HG02852 (cell line): ENCODE results near the gene MTPN.
A peak's percentile ranks its signal among the peaks of the same experiment; 100 is the strongest.

ENCODE experiments used
- ATAC-seq: cut with Tn5 transposase; IDR thresholded peaks from one replicate; pipeline ENCODE4 v1.9.1; 2021; ENCODE audit warnings: mild to moderate bottlenecking, moderate library complexity; ENCODE audit not compliant: unreplicated experiment

The MTPN gene

DNA sequence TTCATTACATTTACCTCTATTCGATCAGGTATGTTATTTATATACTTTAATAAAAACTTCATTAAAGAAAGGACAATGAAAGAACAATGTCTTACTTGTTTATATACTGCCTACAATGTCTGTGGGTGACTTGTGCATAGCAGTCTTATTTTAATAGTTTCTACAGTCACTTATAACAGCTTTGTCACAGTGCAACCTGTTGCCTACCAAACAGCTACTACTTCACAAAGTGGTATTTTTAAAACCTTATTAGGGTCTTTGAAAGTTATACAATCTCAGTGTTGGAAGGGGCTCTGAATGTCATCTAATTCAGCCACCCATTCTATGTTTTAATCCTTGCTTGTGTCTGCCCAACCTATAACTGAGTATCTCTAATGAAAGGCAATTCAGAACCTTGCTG is 19.0 kb downstream of the MTPN start:
- ATAC-seq, result no peak

DNA sequence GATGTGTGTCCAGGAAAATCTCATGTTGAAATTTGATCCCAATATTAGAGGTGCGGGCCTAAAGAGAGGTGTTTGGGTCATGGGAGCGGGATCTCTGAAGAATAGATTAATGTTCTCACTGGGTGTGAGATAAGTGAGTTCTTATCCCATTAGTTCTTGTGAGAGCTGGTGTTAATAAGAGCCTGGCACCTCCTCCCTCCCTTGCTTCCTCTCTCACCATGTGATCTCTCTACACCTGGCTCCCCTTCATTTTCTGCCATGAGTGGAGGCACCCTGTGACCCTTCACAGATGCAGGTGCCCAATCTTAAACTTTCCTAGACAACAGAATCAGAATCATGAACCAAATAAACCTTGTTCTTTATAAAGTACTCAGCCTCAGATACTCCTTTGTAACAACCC is 19.5 kb downstream of the MTPN start:
- no peak for ATAC-seq

DNA sequence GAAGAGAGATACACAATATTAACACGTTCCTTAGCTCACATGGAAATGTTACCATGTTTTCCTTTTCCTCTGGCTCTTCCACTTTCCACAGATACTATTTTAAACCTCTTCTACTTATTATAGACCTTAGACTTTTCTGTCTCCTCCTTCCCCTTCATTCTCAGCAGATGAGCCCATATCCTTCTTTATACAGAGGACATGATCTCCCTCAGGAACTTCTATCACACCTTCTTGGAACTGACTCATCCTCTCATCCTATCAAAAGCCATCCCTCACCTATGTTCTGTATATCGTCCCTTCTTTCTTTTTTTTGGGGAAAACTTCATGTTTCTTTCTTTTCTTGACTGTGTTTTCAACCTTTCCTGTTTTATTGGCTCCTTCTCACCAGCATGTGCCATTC is 20.8 kb downstream of the MTPN start:
- no peak for ATAC-seq

DNA sequence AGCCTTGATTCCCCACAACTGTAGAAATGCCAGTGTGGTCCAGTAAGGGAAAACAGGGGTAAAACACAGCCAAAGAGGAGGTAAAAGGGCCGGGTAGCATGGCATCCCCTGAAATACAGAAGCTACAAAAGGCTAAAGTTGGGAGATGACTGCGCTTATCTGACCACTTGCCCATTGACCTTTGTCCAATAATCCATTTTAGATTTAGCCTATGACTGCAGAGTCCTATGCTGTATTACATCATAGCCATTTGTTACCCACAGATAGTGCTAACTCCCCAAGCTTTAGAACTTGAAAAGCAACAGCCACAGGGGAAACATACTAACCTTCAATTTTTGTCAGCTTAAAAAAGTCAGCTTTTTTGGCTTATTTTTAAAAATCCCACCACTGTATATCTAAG is 26.2 kb downstream of the MTPN start:
- ATAC-seq, result no peak

DNA sequence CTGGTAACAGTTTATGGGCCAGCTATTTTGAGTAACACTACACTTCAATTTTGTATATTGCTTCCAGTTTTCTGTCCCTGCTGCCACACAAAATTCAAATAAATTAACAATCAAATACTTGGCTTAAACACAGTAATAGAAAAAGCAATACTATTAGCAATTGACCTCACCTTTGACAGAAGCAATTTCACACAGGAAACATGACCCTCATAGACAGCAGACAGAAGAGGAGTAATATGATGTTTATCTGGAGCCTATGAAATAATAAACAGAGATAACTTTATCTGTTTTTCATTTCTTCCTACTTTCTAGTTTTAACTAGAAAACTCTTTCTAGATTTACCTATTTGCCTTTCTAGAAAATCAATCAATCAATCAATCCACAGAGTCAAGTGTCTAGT is 26.7 kb downstream of the MTPN start:
- ATAC-seq, result no peak

DNA sequence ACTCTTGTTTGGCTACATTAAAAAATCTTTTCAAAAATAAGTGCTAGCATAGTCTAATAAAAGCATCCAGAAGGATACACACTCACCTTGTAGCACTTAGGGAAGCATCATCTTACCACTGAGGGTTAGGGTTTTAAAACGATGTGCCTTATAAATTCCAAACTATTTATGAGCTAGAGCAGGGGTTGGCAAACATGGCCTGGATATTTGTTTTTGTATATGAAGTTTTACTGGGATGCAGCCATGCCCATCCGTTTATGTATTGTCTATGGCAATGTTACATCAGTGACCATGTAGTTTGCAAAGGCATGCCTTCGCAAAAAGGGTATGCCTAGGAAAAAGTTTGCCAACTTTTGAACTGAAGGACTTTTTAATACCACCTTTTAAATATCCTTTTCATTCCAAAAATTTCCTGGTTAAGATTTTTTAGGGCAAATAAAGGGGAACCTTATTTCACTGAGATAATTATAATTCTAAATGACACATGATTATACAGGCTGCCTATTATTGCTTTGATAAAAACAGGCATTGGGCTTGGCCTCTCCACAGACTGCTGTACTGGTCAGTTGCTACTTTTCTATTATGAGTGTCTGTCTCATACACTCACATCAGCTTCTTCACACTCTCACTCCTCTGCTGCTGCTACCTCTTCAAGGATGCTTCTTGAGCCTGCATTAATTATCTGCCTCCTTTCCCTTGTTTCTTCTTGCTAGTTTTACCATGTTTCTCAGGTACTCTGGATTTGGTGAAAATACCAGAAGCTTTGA is 30.7 kb downstream of the MTPN start:
- no peak for ATAC-seq

DNA sequence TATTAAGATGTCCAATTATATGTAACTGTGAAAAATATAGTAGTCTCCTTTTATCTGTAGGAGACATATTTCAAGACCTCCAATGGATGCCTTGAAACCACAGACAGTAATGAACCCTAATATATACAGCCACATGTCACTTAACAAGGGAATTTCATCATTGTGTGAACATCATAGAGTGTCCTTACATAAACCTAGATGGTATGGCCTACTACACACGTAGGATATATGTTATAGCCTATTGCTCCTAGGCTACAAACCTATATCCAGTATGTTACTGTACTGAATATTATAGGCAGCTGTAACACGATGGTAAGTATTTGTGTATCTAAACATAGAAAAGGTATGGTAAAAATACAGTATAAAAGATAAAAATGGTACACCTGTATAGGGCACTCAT is 32.4 kb downstream of the MTPN start:
- no peak for ATAC-seq

DNA sequence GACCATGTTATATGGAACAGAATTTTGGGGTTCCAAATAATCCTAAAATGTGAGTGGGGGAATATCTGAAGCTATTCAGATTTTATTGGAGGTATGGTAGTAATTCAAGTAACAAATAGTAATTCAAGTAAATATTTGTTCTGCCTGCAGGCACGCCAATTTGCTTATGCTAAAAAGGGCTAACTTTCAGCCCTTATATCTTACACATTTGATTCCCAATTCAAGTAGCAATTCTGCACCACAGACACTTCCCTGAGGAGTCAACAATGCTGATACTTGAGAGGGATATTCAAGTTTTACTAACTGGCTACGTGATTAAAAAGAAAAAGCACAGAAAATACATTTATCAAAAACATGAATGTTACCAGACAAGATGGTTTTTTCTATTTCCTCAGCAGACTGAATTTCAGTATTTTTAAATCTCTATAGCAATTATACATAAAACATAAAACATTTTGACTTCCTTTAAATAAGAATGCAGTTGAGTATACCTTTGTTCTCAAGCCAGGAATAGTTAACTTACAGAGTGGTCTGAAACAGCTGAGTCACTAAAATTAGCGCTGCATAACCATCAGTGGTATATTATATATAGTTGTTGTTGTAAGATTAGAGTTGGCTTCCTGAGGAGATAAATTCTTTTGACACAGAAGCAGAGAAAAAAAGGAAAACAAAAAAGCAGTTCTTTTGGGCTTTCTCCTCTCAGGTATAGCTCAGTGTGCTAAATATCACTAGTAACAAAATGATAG is 33.9 kb downstream of the MTPN start:
- no peak for ATAC-seq

DNA sequence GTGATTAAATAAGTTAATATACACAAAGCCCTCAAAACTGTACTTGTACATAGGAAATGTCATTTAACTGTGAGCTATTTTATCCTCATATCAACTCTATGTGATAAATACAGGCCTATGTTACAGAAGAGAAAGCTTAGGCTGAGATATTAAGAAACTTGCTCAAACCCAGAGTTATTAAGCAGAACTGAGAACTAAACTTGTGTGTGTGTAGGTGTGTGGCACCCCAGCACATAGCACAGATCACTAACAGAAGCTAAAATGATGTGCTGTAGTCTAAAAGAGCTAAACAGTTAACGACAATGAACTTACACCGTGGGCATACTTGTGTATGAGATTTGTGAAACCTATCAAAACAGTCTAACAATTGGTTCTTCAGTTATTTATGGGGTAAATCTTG is 34.5 kb downstream of the MTPN start:
- peak; percentile 87 for ATAC-seq

DNA sequence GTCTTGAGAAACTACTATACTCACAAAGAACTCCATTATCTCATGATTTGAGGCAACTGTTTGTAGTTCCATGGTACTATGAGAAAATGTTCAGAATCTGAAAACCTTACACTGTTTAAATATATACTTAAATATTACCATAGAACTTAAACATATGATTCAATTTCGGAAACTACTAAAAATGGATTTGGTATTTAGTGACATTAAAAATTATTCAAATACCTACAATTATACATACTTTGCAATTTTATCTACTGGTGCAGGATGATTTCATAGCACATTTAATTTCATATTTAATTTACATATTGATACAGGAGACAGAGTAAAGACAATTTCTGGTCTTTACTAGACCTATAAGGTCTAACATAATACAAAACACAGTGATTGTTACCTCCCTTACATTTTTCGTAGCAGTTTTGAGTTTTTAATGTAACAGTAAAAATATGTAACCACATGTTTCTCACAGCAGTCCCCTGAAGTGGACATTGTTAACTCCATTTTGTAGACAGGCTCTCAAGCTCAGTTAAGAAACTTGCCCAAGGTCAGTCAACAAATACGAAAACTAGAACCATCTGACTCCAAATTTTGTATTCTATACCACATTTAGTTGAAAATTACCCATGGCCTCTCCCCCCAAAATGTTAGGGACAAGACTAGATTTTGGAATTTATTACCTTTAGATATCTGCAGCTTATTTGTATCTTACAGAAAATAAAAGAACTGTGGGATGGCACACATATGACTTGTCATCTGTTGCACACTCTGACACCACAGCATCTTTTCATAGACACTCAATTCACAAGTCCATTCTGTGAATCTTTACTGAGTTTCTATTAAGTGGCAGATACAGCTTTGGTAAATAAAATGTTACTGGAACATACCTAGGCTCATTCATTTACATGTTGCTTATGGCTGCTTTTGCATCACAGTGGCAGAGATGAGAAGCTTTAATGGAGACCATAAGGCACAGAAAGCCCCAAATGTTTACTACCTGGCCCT is 36.8 kb downstream of the MTPN start:
- ATAC-seq, result no peak

DNA sequence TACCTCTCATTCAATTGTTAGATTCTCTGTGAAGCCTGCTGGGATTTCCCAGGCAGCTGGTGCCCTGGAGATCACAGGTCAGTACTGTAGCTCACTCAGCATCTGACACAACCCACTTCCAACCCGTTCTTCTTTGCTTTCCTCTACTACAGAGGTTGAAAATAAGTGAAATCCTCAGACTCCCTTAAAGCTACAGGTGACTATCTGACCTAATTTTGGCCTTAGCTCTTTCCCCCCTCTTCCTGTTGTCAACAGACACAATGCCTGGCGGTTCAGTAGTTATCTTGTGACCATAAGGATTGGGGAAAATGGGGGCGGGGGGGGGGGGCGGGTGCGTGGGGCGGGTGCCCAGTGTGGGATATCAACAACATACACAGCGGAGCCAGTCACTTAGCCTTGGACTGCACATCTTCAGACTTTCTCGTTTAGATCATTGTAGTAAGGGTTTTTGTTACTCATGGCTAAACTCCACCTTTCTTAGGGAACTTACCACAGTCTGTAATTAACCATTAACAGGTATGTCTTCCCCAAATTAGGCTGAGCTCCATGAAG is 37.8 kb downstream of the MTPN start:
- no peak for ATAC-seq

DNA sequence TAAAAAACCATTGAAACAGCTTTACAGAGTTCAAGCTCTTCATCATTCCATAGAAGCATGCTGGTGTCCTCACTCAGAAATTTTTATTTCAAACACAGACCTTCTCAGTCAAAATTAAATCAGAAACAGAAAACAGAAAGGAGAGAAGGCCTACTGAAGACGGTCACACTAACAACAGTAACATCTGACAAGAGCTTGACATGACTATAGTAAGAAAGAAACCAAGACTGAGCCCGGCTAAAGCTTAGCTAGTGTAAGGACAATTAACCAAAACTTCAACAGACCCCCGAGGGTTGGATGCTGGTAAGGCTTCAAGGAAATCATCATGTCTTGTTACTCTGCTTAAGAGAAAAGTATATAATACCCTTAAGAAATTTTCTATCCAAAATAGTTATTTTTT is 38.6 kb downstream of the MTPN start:
- ATAC-seq, result peak; percentile 67

DNA sequence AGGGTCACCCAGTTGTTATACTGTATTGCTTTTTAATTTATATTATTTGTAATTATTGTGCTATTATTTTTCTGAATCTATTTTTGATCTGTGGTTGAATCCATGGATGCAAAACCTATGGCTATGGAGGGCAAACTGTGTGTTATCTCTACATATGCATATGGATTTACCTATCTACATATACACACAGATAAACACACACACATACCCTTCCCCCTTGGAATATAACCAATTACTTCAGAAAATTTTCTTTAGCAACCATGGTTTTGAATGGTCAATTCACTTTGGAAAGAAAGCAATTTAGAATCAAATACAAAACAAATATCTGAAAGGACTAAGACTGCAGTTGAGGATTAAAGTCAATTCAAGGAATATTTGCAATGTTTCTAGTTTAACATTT is 39.1 kb downstream of the MTPN start:
- no peak for ATAC-seq

DNA sequence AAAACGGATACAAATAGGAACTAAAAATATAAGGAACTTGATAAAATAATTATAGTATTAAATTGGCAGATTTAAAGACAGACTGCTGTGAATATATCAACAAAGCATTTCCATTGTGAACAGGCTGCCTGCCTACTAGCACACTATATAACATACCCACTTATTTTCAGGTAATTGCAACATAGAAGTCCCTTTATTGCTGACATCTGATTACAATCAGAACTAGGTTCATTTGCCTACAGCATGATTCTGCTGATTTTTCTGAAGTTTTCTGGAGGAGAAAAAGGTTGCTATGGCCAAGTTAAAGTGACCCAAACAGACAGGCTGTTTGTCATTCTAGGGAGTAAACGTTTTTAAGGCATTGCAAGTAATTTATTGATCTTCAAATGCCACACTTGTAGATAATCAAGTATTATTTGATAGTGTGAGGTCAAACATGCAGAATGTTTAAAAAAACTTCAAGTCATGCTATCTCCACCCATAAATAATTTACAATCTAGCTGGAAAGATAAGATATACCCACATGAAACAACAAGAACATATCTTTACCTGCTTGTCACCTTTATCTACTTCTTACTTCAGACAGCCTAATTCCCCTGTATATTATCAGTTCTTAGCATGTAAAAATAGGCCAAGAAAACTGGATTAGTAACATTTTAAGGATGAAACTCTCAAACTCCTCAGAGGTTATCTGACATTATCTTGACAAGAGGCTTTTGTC is 40.5 kb downstream of the MTPN start:
- ATAC-seq, result no peak

DNA sequence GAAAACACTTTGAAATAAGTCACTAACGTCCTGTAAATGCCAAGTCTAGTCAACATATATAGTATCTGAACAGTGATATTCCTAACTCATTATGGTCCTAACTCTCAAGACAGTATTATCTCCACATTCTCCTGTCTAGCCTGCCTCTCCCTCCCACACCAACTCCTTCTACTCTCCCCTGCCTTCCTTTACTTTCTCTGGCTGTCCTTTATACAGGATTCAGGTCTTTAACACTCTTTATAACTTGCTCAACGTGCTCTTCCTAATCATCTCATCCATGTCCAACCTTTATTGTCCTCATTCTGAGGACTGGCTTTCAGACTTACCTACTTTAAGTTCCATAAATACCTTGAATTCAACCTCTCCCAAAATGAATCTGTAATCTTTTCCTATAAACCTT is 42.5 kb downstream of the MTPN start:
- ATAC-seq, result no peak

DNA sequence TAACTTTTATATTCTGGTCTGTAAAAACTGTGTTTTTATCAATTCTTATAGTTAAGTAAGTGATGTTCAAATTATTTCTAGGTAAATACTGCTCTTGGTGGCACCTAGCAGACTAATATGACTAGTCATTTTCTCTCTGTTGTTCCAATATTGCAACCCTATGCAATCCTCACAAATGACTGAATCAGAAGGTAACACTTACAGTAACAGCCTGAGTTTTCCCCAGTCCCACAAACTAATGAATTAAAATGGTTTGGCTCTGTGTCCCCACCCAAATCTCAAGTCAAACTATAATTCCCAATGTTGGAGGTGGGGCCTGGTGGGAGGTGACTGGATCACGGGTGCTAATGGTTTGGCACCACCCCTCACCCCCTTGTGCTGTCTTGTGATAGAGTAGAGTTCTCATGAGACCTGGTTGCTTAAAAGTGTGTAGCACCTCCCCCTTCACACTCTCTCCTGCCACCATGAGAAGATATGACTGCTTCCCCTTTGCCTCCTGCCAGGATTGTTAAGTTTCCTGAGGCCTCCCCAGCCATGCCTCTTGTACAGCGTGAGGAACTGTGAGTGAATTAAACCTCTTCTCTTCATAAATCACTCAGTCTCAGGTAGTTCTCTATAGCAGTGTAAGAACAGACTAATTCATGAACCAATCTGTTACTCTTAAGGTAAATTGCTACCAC is 43.5 kb downstream of the MTPN start:
- no peak for ATAC-seq

DNA sequence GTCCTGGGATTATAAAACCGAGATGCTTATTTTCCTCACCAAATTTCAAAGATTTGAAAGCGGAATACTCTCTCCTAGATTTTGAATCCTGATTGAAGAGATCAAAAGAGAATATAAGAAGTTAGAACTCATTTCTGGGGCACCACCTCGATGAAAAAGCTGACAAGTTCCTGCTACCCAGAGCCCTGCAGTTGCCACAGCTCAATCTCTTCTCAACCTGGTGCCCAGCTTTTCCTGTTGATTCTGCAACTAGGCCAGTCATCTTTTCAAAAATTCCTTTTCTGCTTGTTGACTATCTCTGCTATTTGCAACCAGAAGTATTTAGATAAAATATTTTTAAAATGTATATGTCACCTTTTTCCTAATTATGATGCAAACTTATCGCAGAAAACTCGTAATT is 45.0 kb downstream of the MTPN start:
- ATAC-seq, result no peak

DNA sequence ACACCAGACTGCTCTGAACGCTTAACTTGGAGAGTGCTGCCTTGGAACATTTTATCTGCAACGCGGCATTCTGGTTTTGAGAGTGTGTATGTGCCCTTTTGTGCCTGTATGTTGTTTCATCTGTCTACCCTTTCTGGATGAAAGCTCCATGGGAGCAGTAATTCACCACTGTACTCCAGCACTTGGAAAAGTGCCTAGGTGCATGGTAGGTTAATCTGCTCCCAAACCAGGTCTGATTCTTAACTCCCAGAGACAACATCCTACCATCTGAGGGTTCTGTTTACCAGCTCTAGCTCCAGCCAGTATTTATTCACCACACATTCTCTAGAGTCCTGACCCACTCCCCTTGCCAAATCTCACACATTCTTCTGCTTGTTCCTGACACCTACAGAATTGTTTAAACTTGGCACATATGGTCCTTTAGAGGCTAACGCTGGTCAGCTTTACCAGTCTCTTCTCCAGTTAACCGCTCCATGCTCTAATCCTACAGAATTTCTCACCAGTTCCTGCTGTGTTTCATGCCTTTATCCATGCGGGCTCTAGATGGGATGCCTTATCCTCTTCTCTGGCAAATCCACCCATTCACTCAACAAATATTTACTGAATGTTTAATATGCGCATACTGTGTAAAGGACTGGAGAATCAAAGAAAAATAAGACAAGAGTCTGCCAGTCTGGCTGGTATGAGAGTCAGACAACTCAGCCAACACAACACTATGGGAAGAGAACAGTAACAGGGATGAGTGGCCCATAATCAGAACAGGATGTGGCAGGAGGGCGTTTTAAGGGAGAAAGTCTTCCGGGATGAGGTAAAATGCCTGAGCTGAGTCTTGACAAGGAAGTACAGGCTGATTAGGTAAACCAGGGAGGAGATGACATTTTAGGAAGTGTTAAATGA is 46.3 kb downstream of the MTPN start:
- no peak for ATAC-seq

DNA sequence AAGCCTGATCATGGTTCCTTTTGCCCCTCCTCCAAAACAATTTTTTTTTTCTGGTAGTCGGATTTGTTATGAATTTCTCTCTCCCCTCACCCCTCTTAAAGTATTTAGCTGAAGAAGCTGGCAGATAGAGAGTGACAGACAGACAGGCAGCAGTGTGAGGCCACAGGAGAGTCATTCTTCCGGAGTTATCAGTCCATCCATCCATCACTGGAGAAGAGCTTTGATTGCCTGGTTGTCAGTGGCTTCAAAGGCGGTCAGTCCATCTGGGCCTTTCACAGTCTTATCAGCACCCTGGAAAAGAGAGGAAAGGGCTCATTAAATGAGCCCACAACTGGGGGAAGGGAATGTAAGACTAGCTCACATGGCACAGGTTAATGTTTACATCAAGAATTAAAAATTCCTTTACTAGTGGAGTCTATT is 47.4 kb downstream of the MTPN start:
- ATAC-seq, result no peak
